GM21447 (cell line): ENCODE results near the gene IFITM5.
"Not testable (repeated sequence)": the region's sequence is repeated elsewhere in the genome, so short reads cannot be mapped to it uniquely, and the experiment has no call there.

Experiments
- ATAC-seq: cut with Tn5 transposase; IDR thresholded peaks from one replicate; pipeline ENCODE4 v1.9.1; 2021; ENCODE audit not compliant: unreplicated experiment

The IFITM5 gene

GRCh38 chr11:313304-313786 lies 14.0 kb upstream of the IFITM5 start:
- no peak for ATAC-seq

GRCh38 chr11:312092-312816 lies 12.9 kb upstream of the IFITM5 start:
- no peak for ATAC-seq

- not testable (repeated sequence) for ATAC-seq
Observed at GRCh38 chr11:311013-311748, 11.9 kb upstream of the IFITM5 start.

- ATAC-seq = not testable (repeated sequence)
Observed at GRCh38 chr11:309979-310572, 10.8 kb upstream of the IFITM5 start.

- ATAC-seq = not testable (repeated sequence)
Observed at GRCh38 chr11:308740-309665, 9.7 kb upstream of the IFITM5 start.

GRCh38 chr11:307766-308708 lies 8.7 kb upstream of the IFITM5 start, which contains the start of gene IFITM2:
Gene IFITM2 (plus strand): TSS chr11:307816. CDS start chr11:308193, 377 bp downstream.
- ATAC-seq = not testable (repeated sequence)

- no peak for ATAC-seq
Observed at GRCh38 chr11:306645-307371, 7.5 kb upstream of the IFITM5 start.

GRCh38 chr11:305844-306211 lies 6.5 kb upstream of the IFITM5 start:
- no peak for ATAC-seq

GRCh38 chr11:304915-305843 lies 5.9 kb upstream of the IFITM5 start:
- ATAC-seq = no peak

GRCh38 chr11:304061-304506 lies 4.8 kb upstream of the IFITM5 start:
- no peak for ATAC-seq

GRCh38 chr11:303363-303762 lies 4.0 kb upstream of the IFITM5 start:
- ATAC-seq = no peak

GRCh38 chr11:299951-300735 lies 817 bp upstream of the IFITM5 start:
- ATAC-seq = no peak

GRCh38 chr11:298406-299065 lies 790 bp downstream of the IFITM5 start:
- no peak for ATAC-seq

- no peak for ATAC-seq
Observed at GRCh38 chr11:297586-298405, 1.5 kb downstream of the IFITM5 start.

GRCh38 chr11:297051-297585 lies 2.2 kb downstream of the IFITM5 start:
- no peak for ATAC-seq
